Adrenal gland (tissue), 12 donors: ENCODE measurements around the gene SMIM29. TPM values are rescaled to one million over a fixed set of nuclear protein-coding genes. Genes with fewer than 3 reads are reported as not detected.
A peak's percentile ranks its signal among the peaks of the same experiment; 100 is the strongest.
"Not testable (repeated sequence)": the region's sequence is repeated elsewhere in the genome, so short reads cannot be mapped to it uniquely, and the experiment has no call there.

Experiments
- DNase-seq, 7 donors: peaks; one replicate each; pipeline ENCODE4 v3.0.0-alpha.2; 2019 to 2020
- H3K27ac ChIP-seq, 5 donors: fragments of 200-600 bp; sonication (generic) in 4 of 5; 1 replicate in 3 of 5; 2 replicates in 2 of 5; pipeline versions ENCODE4 v1.5.1 to v1.8.0; 2016 to 2020; ENCODE audit warnings: mild to moderate bottlenecking in 1 of 5
- H3K27me3 ChIP-seq: fragments of 200-600 bp; 2 replicates; pipeline ENCODE4 v1.8.0; 2021
- H3K36me3 ChIP-seq, 2 donors: fragments of 200-600 bp; replicated peaks in 1 of 2; 1 replicate in 1 of 2; 2 replicates in 1 of 2; pipeline versions ENCODE4 v1.5.1 to v1.8.0; 2018 to 2022
- H3K4me1 ChIP-seq, 2 donors: fragments of 200-600 bp; replicated peaks in 1 of 2; 1 replicate in 1 of 2; 2 replicates in 1 of 2; pipeline versions ENCODE4 v1.5.1 to v1.8.0; 2018 to 2021
- H3K4me3 ChIP-seq, 4 donors: fragments of 200-600 bp; sonication (generic) in 3 of 4; one replicate each; pipeline ENCODE4 v1.5.1; 2016 to 2018
- H3K9me3 ChIP-seq, 3 donors: fragments of 200-600 bp; sonication (generic) in 1 of 3; replicated peaks in 1 of 3; 1 replicate in 2 of 3; 2 replicates in 1 of 3; pipeline versions ENCODE4 v1.5.1 to v1.8.0; 2016 to 2021
- CTCF ChIP-seq, 6 experiments: fragments of 450-650 bp in 4 of 6; fragments of 200-600 bp in 2 of 6; sonication (generic) in 1 of 6; IDR thresholded peaks; 1 replicate in 5 of 6; 2 replicates in 1 of 6; pipeline versions ENCODE4 v1.5.1 to v1.8.0; 2016 to 2021; ENCODE audit warnings: antibody characterized with exemption in 6 of 6, mild to moderate bottlenecking in 2 of 6, moderate library complexity in 1 of 6
- POLR2A ChIP-seq, 2 donors: fragments of 450-650 bp; IDR thresholded peaks; one replicate each; pipeline ENCODE4 v1.6.1; 2017; ENCODE audit warnings: antibody characterized with exemption in 2 of 2, mild to moderate bottlenecking in 2 of 2, moderate library complexity in 1 of 2
- WGBS, 4 donors: extraction: QIAGEN DNeasy Blood & Tissue Kit in 2 of 4; methylation state at CpG; one replicate each; pipeline versions ENCODE4 v1.1.5 to v1.1.7; 2013 to 2017; 5-methylcytosine and 5-hydroxymethylcytosine counted together
- intact Hi-C, 2 donors: fragments of 100-400 bp; cut with DNase I; formaldehyde crosslinking; loops; one replicate each; pipeline versions ENCODE4 v1.14.1 to v1.15.0; 2022 to 2023
- polyA plus RNA-seq, 3 donors: library from polyadenylated mRNA; stranded (reverse); fragments of 200-250 nt in 2 of 3; fragments of 350-450 nt in 1 of 3; fragmentation: Illumina TruSeq in 1 of 3; extraction: RNeasy Lipid Tissue Mini Kit (QIAGEN cat#74804) in 1 of 3; gene quantifications; one replicate each; pipeline ENCODE4 v1.2.3, GENCODE V29; 2013 to 2014
- total RNA-seq, 9 donors: library from RNA; depleted of rRNA in 4 of 9; stranded (reverse); fragments of >200 nt in 4 of 9; fragments of 120-200 nt in 1 of 9; fragmentation: NEBNext Ultra II Directional in 1 of 9; extraction: Animal tissue kit (Norgen Biotek cat#: 25700) in 1 of 9; gene quantifications; one replicate each; pipeline versions ENCODE4 v1.1.0 to v1.2.4, GENCODE V29; 2013 to 2023
- donor health status: healthy with polysubstance abuse.
- donor health status: Bipolar disorder and iron deficiency.
- donor health status: DM: yes; HTN: yes; CAD: no.
- donor health status: DM: no; HTN: no; CAD: no.
- donor health status: DM: no; HTN: no; CAD: no.
- donor health status: DM: yes; HTN: yes; CAD: no.

Gene SMIM29
- total and polyA plus RNA-seq, 12 donors = 9.7 to 122 (median 33.2) TPM

GRCh38 chr6:34248198-34248726, 544 bp downstream of the SMIM29 start:
- Histone ChIP-seq H3K27me3 (no peaks in the 10 kb centered on the region), H3K27ac (peak overlapping the region; percentile 28 to 90 (median 80)), H3K4me3 (peak overlapping the region; percentile 3 to 83 (median 68)), H3K9me3 (no peaks in the 10 kb centered on the region), H3K4me1 (peaks cover 17 to 24% of the 10 kb centered on the region in 2 donors), H3K36me3 (no peaks in the 10 kb centered on the region)
- 7 to 37% (median 11%) methylated on average over 5 to 17 of the region's 17 CpGs for WGBS, 4 donors
- TF ChIP-seq POLR2A (IDR thresholded peaks at IDR 0.05) (no peak), CTCF (IDR thresholded peaks at IDR 0.05) (no peak)
- intact Hi-C loops = loop anchor here in 1 of 2 donors (5.0 kb wide), 1 partner anchor 169 kb away; no protein-coding TSS in a partner anchor
- peak; percentile 65 to 85 (median 69) for DNase-seq

- no peak overlapping the region for H3K4me3 ChIP-seq
- no peaks in the 10 kb centered on the region for H3K36me3 ChIP-seq
- peak in 1 of 7 donors; percentile 24 for DNase-seq
- no peak for TF ChIP-seq CTCF (IDR thresholded peaks at IDR 0.05)
- no peaks in the 10 kb centered on the region for H3K9me3 ChIP-seq
- peaks cover 17 to 24% of the 10 kb centered on the region in 2 donors for H3K4me1 ChIP-seq
- intact Hi-C loops = loop anchor here in 1 of 2 donors (5.0 kb wide), 1 partner anchor 170 kb away; no protein-coding TSS in a partner anchor
- peak overlapping the region in 2 of 5 donors; percentile 84 to 90 for H3K27ac ChIP-seq
- 86 to 89% (median 87%) methylated on average over 6 of the region's 6 CpGs; no CpG with 5 or more reads in 1 of the 4 donors for WGBS, 4 donors
- no peaks in the 10 kb centered on the region for H3K27me3 ChIP-seq
These were observed 1.2 kb downstream of the SMIM29 start for GRCh38 chr6:34247481-34248197.

- H3K27ac ChIP-seq = peak overlapping the region in 1 of 5 donors; percentile 4
- peak in 1 of 7 donors; percentile 17 for DNase-seq
- H3K27me3 ChIP-seq = no peaks in the 10 kb centered on the region
- TF ChIP-seq CTCF (IDR thresholded peaks at IDR 0.05) = peak in 4 of 6 experiments; percentile 9 to 30 (median 20)
- no peak for TF ChIP-seq POLR2A (IDR thresholded peaks at IDR 0.05)
- H3K9me3 ChIP-seq = no peaks in the 10 kb centered on the region
- H3K4me3 ChIP-seq = no peak overlapping the region
- H3K36me3 ChIP-seq = no peaks in the 10 kb centered on the region
- H3K4me1 ChIP-seq = peaks cover 17 to 24% of the 10 kb centered on the region in 2 donors
- intact Hi-C loops = loop anchor here in 1 of 2 donors (5.0 kb wide), 1 partner anchor 171 kb away; no protein-coding TSS in a partner anchor
- 79 to 92% (median 86%) methylated on average over 4 to 8 of the region's 8 CpGs for WGBS, 4 donors
These were observed 2.0 kb downstream of the SMIM29 start for GRCh38 chr6:34246563-34247391.

GRCh38 chr6:34246249-34246562, 2.6 kb downstream of the SMIM29 start:
- WGBS, 4 donors = 63 to 100% (median 90%) methylated on average over 2 of the region's 2 CpGs
- no peak for TF ChIP-seq POLR2A (IDR thresholded peaks at IDR 0.05)
- TF ChIP-seq CTCF (IDR thresholded peaks at IDR 0.05) = no peak
- no peak overlapping the region for H3K4me3 ChIP-seq
- H3K27ac ChIP-seq = no peak overlapping the region
- DNase-seq = no peak
- no peaks in the 10 kb centered on the region for H3K9me3 ChIP-seq
- intact Hi-C loops = loop anchor here in 1 of 2 donors (5.0 kb wide), 1 partner anchor 171 kb away; no protein-coding TSS in a partner anchor
- peaks cover 17 to 24% of the 10 kb centered on the region in 2 donors for H3K4me1 ChIP-seq
- no peaks in the 10 kb centered on the region for H3K36me3 ChIP-seq
- no peaks in the 10 kb centered on the region for H3K27me3 ChIP-seq

GRCh38 chr6:34245761-34246140, 3.1 kb downstream of the SMIM29 start:
- not testable (repeated sequence) for H3K36me3 ChIP-seq, H3K27me3 ChIP-seq, H3K9me3 ChIP-seq, H3K27ac ChIP-seq, H3K4me3 ChIP-seq
- peaks cover 17 to 24% of the 10 kb centered on the region in 2 donors for H3K4me1 ChIP-seq
- WGBS, 4 donors = 80 to 88% (median 83%) methylated on average over 6 to 7 of the region's 7 CpGs
- intact Hi-C loops = loop anchor here in 1 of 2 donors (5.0 kb wide), 1 partner anchor 172 kb away; no protein-coding TSS in a partner anchor
- DNase-seq = peak in 1 of 7 donors; percentile 7

- H3K4me3 ChIP-seq, H3K27ac ChIP-seq, H3K9me3 ChIP-seq, H3K36me3 ChIP-seq, H3K27me3 ChIP-seq: not testable (repeated sequence)
- 73 to 82% (median 74%) methylated on average over 8 to 13 of the region's 13 CpGs for whole genome bisulfite sequencing, 4 donors
- peaks cover 17 to 24% of the 10 kb centered on the region in 2 donors for H3K4me1 ChIP-seq
- intact Hi-C loops = loop anchor here in 1 of 2 donors (5.0 kb wide), 1 partner anchor 172 kb away; no protein-coding TSS in a partner anchor
- DNase-seq = peak in 2 of 7 donors; percentile 5 to 11
These were observed 3.6 kb downstream of the SMIM29 start for GRCh38 chr6:34245032-34245760.
